Adrenal gland (tissue), 5 donors: ENCODE results near the gene LHFPL2.

Experiments used
- CTCF ChIP-seq, 6 experiments: fragments of 450-650 bp in 4 of 6; fragments of 200-600 bp in 2 of 6; sonication (generic) in 1 of 6; IDR thresholded peaks; 1 replicate in 5 of 6; 2 replicates in 1 of 6; pipeline versions ENCODE4 v1.5.1 to v1.8.0; 2016 to 2021; ENCODE audit warnings: antibody characterized with exemption in 6 of 6, mild to moderate bottlenecking in 2 of 6, moderate library complexity in 1 of 6
- POLR2A ChIP-seq, 2 donors: fragments of 450-650 bp; IDR thresholded peaks; one replicate each; pipeline ENCODE4 v1.6.1; 2017; ENCODE audit warnings: antibody characterized with exemption in 2 of 2, mild to moderate bottlenecking in 2 of 2, moderate library complexity in 1 of 2
- donor health status: DM: no; HTN: no; CAD: no.

- TF ChIP-seq CTCF (IDR thresholded peaks at IDR 0.05), result peak in 1 of 6 experiments; percentile 2
- peak in 1 of 2 donors; percentile 59 for TF ChIP-seq POLR2A (IDR thresholded peaks at IDR 0.05)
Measured at GRCh38 chr5:78638423-78638822, 10.1 kb downstream of the LHFPL2 start.
